ENCODE data around the gene RBM39. TPM values are rescaled to one million over a fixed set of nuclear protein-coding genes. Genes with fewer than 3 reads are reported as not detected.
"Not testable (repeated sequence)": the region's sequence is repeated elsewhere in the genome, so short reads cannot be mapped to it uniquely, and the experiment has no call there.

Gene RBM39
- total and polyA plus RNA-seq, 3 experiments from 2014 or later = 157 to 352 (median 349) TPM

- H3K36me3 Mint-ChIP-seq = no peaks in the 10 kb centered on the region
- DNase-seq = no peak
- H3K36me3 ChIP-seq (ENCODE audit: insufficient read depth, low read length) = no peaks in the 10 kb centered on the region
- H3K9me3 ChIP-seq (ENCODE audit: low read length) = no peaks in the 10 kb centered on the region
- ChIA-PET CTCF (no interaction called here), POLR2A (interaction anchor here (1.0 kb wide), 1 partner anchor 8 kb away, joined by 3 read pairs; the partner anchor contains the start of gene RBM39)
- no peak overlapping the region for H3K27ac ChIP-seq (ENCODE audit: low read depth, low read length)
- no peaks in the 10 kb centered on the region for H3K27me3 Mint-ChIP-seq
- no peaks in the 10 kb centered on the region for H3K27me3 ChIP-seq (ENCODE audit: insufficient read depth, low read length, poor library complexity, severe bottlenecking)
- H3K4me1 ChIP-seq (ENCODE audit: insufficient read depth, low read length) = no peaks in the 10 kb centered on the region
- no peaks in the 10 kb centered on the region for H3K4me1 Mint-ChIP-seq
- no peaks in the 10 kb centered on the region for H3K9me3 Mint-ChIP-seq
- no peak overlapping the region for H3K4me3 Mint-ChIP-seq
- no peak overlapping the region for H3K27ac Mint-ChIP-seq
- no peak overlapping the region for H3K4me3 ChIP-seq (ENCODE audit: low read length)
These were observed 8.6 kb upstream of the RBM39 start for GRCh38 chr20:35750611-35751010.

DNA sequence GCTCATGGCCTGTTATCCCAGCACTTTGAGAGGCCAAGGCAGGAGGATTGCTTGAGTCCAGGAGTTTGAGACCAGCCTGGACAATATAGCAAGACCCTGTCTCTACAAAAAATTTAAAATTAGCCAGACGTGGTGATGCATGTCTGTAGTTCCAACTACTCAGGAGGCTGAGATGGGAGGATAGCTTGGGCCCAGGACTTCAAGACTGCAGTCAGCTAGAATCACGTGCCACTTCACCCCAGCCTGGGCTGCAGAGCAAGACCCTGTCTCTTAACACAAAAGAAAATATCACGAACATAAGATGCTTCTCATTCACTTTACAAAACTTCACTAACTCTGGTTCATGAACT, 2.4 kb upstream of the RBM39 start:
- H3K36me3 Mint-ChIP-seq = peaks cover 8 to 33% (median 16%) of the 10 kb centered on the region in 3 donors
- POLR2A ChIA-PET = interaction anchor here (0.5 to 7.1 kb wide), 8 partner anchors 10 to 210 kb away, joined by 4 to 337 read pairs (median 4); partner anchors contain the start of genes CPNE1, NFS1, PHF20 and RBM12
- peak overlapping the region; percentile 95 to 100 (median 99) for H3K4me3 Mint-ChIP-seq
- peaks cover 33 to 40% (median 39%) of the 10 kb centered on the region in 3 donors for H3K4me1 Mint-ChIP-seq
- not testable (repeated sequence) for H3K9me3 ChIP-seq (ENCODE audit: low read length); H3K27me3 Mint-ChIP-seq; DNase-seq; H3K9me3 Mint-ChIP-seq; H3K36me3 ChIP-seq (ENCODE audit: insufficient read depth, low read length); H3K27me3 ChIP-seq (ENCODE audit: insufficient read depth, low read length, poor library complexity, severe bottlenecking)
- H3K27ac Mint-ChIP-seq = peak overlapping the region; percentile 97 to 100 (median 100)
- CTCF ChIA-PET = interaction anchor here (1.2 to 4.6 kb wide), 4 partner anchors 12 to 210 kb away, joined by 3 to 90 read pairs (median 13); partner anchors contain the start of genes PHF20 and SCAND1
- Histone ChIP-seq H3K4me1 (ENCODE audit: insufficient read depth, low read length) (peaks cover 32% of the 10 kb centered on the region), H3K27ac (ENCODE audit: low read depth, low read length) (peak overlapping the region; percentile 94), H3K4me3 (ENCODE audit: low read length) (peak overlapping the region; percentile 77)

DNA sequence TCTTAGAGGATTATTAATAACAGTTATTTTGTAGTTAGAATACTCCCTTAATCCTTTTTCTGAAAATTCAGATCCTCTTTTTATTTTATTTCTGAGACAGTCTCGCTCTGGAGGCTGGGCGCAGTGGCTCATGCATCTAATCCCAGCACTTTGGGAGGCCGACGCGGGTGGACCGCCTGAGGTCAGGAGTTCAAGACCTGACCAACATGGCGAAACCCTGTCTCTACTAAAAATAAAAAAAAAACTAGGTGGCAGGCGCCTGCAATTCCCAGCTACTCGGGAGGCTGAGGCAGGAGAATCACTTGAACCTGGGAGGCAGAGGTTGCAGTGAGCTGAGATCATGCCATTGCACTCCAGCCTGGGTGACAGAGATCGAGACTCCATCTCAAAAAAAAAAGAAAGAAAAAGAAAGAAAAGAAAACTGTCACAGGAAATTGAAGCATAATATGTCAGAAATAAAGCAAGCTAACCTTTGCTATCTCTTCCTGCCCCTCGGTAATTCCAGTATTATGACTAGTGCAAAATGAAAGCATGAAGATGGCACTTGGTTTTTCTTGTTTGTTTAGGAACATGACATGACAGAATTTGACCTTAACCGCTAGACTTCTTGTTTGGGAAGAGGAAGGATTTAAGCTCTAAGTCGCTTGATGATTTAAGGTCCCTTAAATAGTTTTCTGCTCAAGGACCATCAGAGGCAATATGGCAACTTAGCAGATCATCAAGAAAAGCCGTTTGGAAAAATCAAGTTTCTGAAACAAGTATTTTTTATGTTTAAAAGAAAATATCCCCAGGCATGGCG, 1.8 kb upstream of the RBM39 start:
- Histone ChIP-seq H3K9me3 (ENCODE audit: low read length) (no peaks in the 10 kb centered on the region), H3K27ac (ENCODE audit: low read depth, low read length) (peak overlapping the region; percentile 94), H3K27me3 (ENCODE audit: insufficient read depth, low read length, poor library complexity, severe bottlenecking) (no peaks in the 10 kb centered on the region), H3K4me1 (ENCODE audit: insufficient read depth, low read length) (peaks cover 37% of the 10 kb centered on the region), H3K36me3 (ENCODE audit: insufficient read depth, low read length) (peaks cover 7% of the 10 kb centered on the region), H3K4me3 (ENCODE audit: low read length) (peak overlapping the region; percentile 77)
- no peak for DNase-seq
- peak overlapping the region; percentile 95 to 100 (median 99) for H3K4me3 Mint-ChIP-seq
- ChIA-PET CTCF (interaction anchor here (1.0 to 4.6 kb wide), 6 partner anchors 12 to 210 kb away, joined by 3 to 90 read pairs (median 9); partner anchors contain the start of genes PHF20 and SCAND1), POLR2A (interaction anchor here (0.5 to 7.1 kb wide), 10 partner anchors 9 to 760 kb away, joined by 4 to 337 read pairs (median 5); partner anchors contain the start of genes CPNE1, NFS1, PHF20 and RBM12)
- H3K9me3 Mint-ChIP-seq = peaks cover 0 to 2% (median 0%) of the 10 kb centered on the region in 5 donors
- H3K36me3 Mint-ChIP-seq = peaks cover 11 to 37% (median 19%) of the 10 kb centered on the region in 3 donors
- peaks cover 36 to 45% (median 45%) of the 10 kb centered on the region in 3 donors for H3K4me1 Mint-ChIP-seq
- H3K27ac Mint-ChIP-seq = peak overlapping the region; percentile 97 to 100 (median 100)
- peaks cover 0 to 5% of the 10 kb centered on the region in 2 donors for H3K27me3 Mint-ChIP-seq

GRCh38 chr20:35742741-35743523, 872 bp upstream of the RBM39 start:
- Histone ChIP-seq H3K36me3 (ENCODE audit: insufficient read depth, low read length) (peaks cover 17% of the 10 kb centered on the region), H3K27me3 (ENCODE audit: insufficient read depth, low read length, poor library complexity, severe bottlenecking) (no peaks in the 10 kb centered on the region), H3K4me1 (ENCODE audit: insufficient read depth, low read length) (peaks cover 47% of the 10 kb centered on the region), H3K4me3 (ENCODE audit: low read length) (peak overlapping the region; percentile 77), H3K9me3 (ENCODE audit: low read length) (no peaks in the 10 kb centered on the region), H3K27ac (ENCODE audit: low read depth, low read length) (peak overlapping the region; percentile 94)
- POLR2A ChIA-PET = interaction anchor here (0.5 to 7.1 kb wide), 20 partner anchors 8 to 252 kb away, joined by 3 to 337 read pairs (median 4); partner anchors contain the start of genes CPNE1, ERGIC3, NFS1 and PHF20
- CTCF ChIA-PET = interaction anchor here (0.6 to 4.6 kb wide), 26 partner anchors 11 to 288 kb away, joined by 3 to 90 read pairs (median 4); partner anchors contain the start of genes CEP250, PHF20 and SCAND1
- Mint-ChIP-seq H3K4me1 (peaks cover 46 to 55% (median 54%) of the 10 kb centered on the region in 3 donors), H3K36me3 (peaks cover 17 to 47% (median 28%) of the 10 kb centered on the region in 3 donors), H3K27me3 (peaks cover 0 to 5% of the 10 kb centered on the region in 2 donors), H3K9me3 (peaks cover 0 to 2% (median 0%) of the 10 kb centered on the region in 5 donors), H3K27ac (peak overlapping the region; percentile 97 to 100 (median 100)), H3K4me3 (peak overlapping the region; percentile 95 to 100 (median 99))
- peak in 2 of 5 donors; percentile 29 to 49 for DNase-seq

GRCh38 chr20:35739294-35740163, 2.5 kb downstream of the RBM39 start:
- peaks cover 72% of the 10 kb centered on the region for H3K4me1 ChIP-seq (ENCODE audit: insufficient read depth, low read length)

GRCh38 chr20:35738410-35739179, 3.5 kb downstream of the RBM39 start:
- peaks cover 0 to 5% of the 10 kb centered on the region in 2 donors for H3K27me3 Mint-ChIP-seq
- Histone ChIP-seq H3K4me1 (ENCODE audit: insufficient read depth, low read length) (peaks cover 72% of the 10 kb centered on the region), H3K4me3 (ENCODE audit: low read length) (peak overlapping the region; percentile 29), H3K36me3 (ENCODE audit: insufficient read depth, low read length) (peaks cover 47% of the 10 kb centered on the region), H3K27ac (ENCODE audit: low read depth, low read length) (no peak overlapping the region), H3K27me3 (ENCODE audit: insufficient read depth, low read length, poor library complexity, severe bottlenecking) (no peaks in the 10 kb centered on the region), H3K9me3 (ENCODE audit: low read length) (no peaks in the 10 kb centered on the region)
- POLR2A ChIA-PET = interaction anchor here (2.1 to 7.1 kb wide), 2 partner anchors 30 to 39 kb away, joined by 13 to 337 read pairs; partner anchors contain the start of genes NFS1, PHF20 and ROMO1
- H3K36me3 Mint-ChIP-seq = peaks cover 26 to 83% (median 32%) of the 10 kb centered on the region in 3 donors
- H3K9me3 Mint-ChIP-seq = peaks cover 0 to 2% (median 0%) of the 10 kb centered on the region in 5 donors
- CTCF ChIA-PET = interaction anchor here (0.7 to 1.5 kb wide), 2 partner anchors 33 to 138 kb away, joined by 3 to 7 read pairs; partner anchors contain the start of gene PHF20
- H3K4me1 Mint-ChIP-seq = peaks cover 61 to 81% (median 74%) of the 10 kb centered on the region in 3 donors
- H3K27ac Mint-ChIP-seq = peak overlapping the region; percentile 36 to 86 (median 80)
- DNase-seq = no peak
- peak overlapping the region; percentile 49 to 81 (median 74) for H3K4me3 Mint-ChIP-seq

More at GRCh38 chr20:35739294-35740163, 2.5 kb downstream of the RBM39 start:
- H3K9me3 ChIP-seq (ENCODE audit: low read length) = no peaks in the 10 kb centered on the region
- H3K27me3 ChIP-seq (ENCODE audit: insufficient read depth, low read length, poor library complexity, severe bottlenecking) = no peaks in the 10 kb centered on the region
- DNase-seq = no peak
- H3K4me3 ChIP-seq (ENCODE audit: low read length) = peak overlapping the region; percentile 91
- H3K9me3 Mint-ChIP-seq = peaks cover 0 to 2% (median 0%) of the 10 kb centered on the region in 5 donors
- no peak overlapping the region for H3K27ac ChIP-seq (ENCODE audit: low read depth, low read length)
- ChIA-PET POLR2A (interaction anchor here (0.6 to 7.1 kb wide), 6 partner anchors 29 to 1142 kb away, joined by 3 to 337 read pairs (median 4); partner anchors contain the start of genes CEP250, NFS1, PHF20 and ROMO1), CTCF (interaction anchor here (0.8 to 1.5 kb wide), 5 partner anchors 9 to 138 kb away, joined by 3 to 7 read pairs (median 4); partner anchors contain the start of gene PHF20)
- peaks cover 0 to 5% of the 10 kb centered on the region in 2 donors for H3K27me3 Mint-ChIP-seq
- peak overlapping the region; percentile 95 to 100 (median 99) for H3K4me3 Mint-ChIP-seq
- peak overlapping the region; percentile 61 to 100 (median 90) for H3K27ac Mint-ChIP-seq
- peaks cover 20 to 73% (median 32%) of the 10 kb centered on the region in 3 donors for H3K36me3 Mint-ChIP-seq
- H3K4me1 Mint-ChIP-seq = peaks cover 60 to 81% (median 74%) of the 10 kb centered on the region in 3 donors
- H3K36me3 ChIP-seq (ENCODE audit: insufficient read depth, low read length) = peaks cover 37% of the 10 kb centered on the region
